Activated T-cell treated with anti-CD3 and anti-CD28 coated beads, Interleukin-2, amount 50 U/mL, for 72 hours (primary cell): ENCODE data around the gene AKT2. TPM values are rescaled to one million over a fixed set of nuclear protein-coding genes. Genes with fewer than 3 reads are reported as not detected.
A peak's percentile ranks its signal among the peaks of the same experiment; 100 is the strongest.
"Not testable (repeated sequence)": the region's sequence is repeated elsewhere in the genome, so short reads cannot be mapped to it uniquely, and the experiment has no call there.

Experiments used
- ATAC-seq, 2 donors: fragments of 150-1000 bp; cut with Tn5 transposase; replicated peaks in 1 of 2; 2 replicates each; pipeline ENCODE4 v1.10.0; 2021; ENCODE audit warnings: moderate library complexity in 2 of 2, mild to moderate bottlenecking in 1 of 2
- DNase-seq, 2 donors: peaks; one replicate each; pipeline ENCODE4 v3.0.0; 2021 to 2022; ENCODE audit warnings: mixed read lengths in 1 of 2
- H3K27ac Mint-ChIP-seq: one replicate; pipeline ENCODE4 v1.8.0; 2022; ENCODE audit warnings: mild to moderate bottlenecking, moderate library complexity, mixed read lengths
- H3K27me3 Mint-ChIP-seq: one replicate; pipeline ENCODE4 v1.8.0; 2022; ENCODE audit warnings: low read depth, mixed read lengths
- H3K36me3 Mint-ChIP-seq, 2 donors: one replicate each; pipeline ENCODE4 v1.8.0; 2022; ENCODE audit warnings: mixed read lengths in 2 of 2, mild to moderate bottlenecking in 1 of 2; ENCODE audit not compliant: insufficient read depth in 2 of 2
- H3K4me1 Mint-ChIP-seq: one replicate; pipeline ENCODE4 v1.8.0; 2022; ENCODE audit warnings: low read depth, mixed read lengths
- H3K4me3 Mint-ChIP-seq, 2 donors: one replicate each; pipeline ENCODE4 v1.8.0; 2022; ENCODE audit warnings: mild to moderate bottlenecking in 2 of 2, mixed read lengths in 2 of 2, moderate library complexity in 2 of 2
- H3K9me3 Mint-ChIP-seq, 2 donors: one replicate each; pipeline ENCODE4 v1.8.0; 2022; ENCODE audit warnings: mixed read lengths in 2 of 2
- total RNA-seq, 2 donors: library from RNA; stranded (reverse); gene quantifications; one replicate each; pipeline ENCODE4 v1.2.3, GENCODE V29; 2022

The AKT2 gene
- total RNA-seq, 2 donors from 2014 or later, result 190 to 197 TPM

DNA sequence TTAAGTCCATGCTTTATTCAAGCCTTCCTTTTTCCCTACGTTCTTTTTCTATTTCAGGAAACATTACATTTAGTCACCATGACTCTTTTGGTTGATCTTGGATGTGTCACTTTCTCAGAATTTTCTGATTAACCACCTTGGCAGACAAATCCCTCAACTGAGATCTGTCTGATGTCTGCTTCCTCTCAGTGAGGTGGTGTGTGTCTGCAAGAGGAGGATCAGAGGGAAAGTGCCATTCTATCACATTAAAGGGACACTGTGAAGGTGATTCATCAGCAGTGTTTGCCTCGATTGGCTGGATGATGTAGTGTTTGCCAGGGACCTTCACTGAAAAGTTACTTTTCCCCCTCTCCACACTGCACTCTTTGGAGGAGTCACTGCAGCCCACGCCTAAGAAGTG lies 55.7 kb downstream of the AKT2 start:
- DNase-seq, result no peak
- H3K36me3 Mint-ChIP-seq, result no peaks in the 10 kb centered on the region
- H3K27ac Mint-ChIP-seq, result no peak overlapping the region
- peak; percentile 75 to 82 for ATAC-seq
- H3K4me3 Mint-ChIP-seq, result no peak overlapping the region
- H3K4me1 Mint-ChIP-seq, result peaks cover 42% of the 10 kb centered on the region
- no peaks in the 10 kb centered on the region for H3K9me3 Mint-ChIP-seq
- peaks cover 40% of the 10 kb centered on the region for H3K27me3 Mint-ChIP-seq

DNA sequence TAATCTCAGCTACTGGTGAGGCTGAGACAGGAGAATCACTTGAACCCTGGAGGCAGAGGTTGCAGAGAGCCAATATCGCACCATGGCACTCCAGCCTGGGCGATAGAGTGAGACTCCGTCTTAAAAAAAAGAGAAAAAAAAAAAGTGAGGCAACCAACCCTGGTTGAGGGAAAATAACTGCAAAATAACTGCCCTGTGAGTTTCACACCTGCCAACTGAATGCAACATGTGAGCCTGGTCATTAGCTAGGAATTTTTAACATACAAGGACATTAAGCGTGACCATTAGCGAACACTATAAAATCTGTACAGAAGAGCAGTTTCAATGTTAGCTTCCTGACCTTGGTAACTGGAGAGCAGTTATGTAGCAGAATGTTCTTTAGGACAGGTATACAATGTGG lies 56.3 kb downstream of the AKT2 start:
- H3K9me3 Mint-ChIP-seq, result no peaks in the 10 kb centered on the region
- H3K36me3 Mint-ChIP-seq, result no peaks in the 10 kb centered on the region
- H3K4me3 Mint-ChIP-seq, result no peak overlapping the region
- peaks cover 42% of the 10 kb centered on the region for H3K4me1 Mint-ChIP-seq
- H3K27ac Mint-ChIP-seq, result no peak overlapping the region
- H3K27me3 Mint-ChIP-seq, result peaks cover 46% of the 10 kb centered on the region
- DNase-seq (no peak), ATAC-seq (no peak)

DNA sequence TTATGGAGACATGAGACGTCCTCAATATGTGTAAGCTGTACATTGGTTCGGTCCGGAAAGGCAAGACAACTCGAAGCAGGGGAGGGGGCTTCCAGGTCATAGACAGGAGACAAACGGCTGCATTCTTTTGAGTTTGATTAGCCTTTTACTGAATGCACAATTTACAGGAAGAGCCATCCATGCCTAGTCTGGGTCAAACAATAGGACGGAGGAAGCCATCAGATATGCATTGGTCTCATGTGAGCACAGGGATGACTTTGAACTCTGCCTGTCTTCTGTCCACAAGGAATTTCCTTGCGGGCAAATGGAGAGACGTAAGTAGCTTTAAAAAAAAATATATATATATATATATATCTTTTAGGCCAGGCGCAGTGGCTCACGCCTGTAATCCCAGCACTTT lies 56.8 kb downstream of the AKT2 start:
- DNase-seq (no peak), ATAC-seq (no peak)
- peaks cover 47% of the 10 kb centered on the region for H3K27me3 Mint-ChIP-seq
- no peaks in the 10 kb centered on the region for H3K9me3 Mint-ChIP-seq
- H3K36me3 Mint-ChIP-seq, result no peaks in the 10 kb centered on the region
- no peak overlapping the region for H3K4me3 Mint-ChIP-seq
- no peak overlapping the region for H3K27ac Mint-ChIP-seq
- peaks cover 42% of the 10 kb centered on the region for H3K4me1 Mint-ChIP-seq

DNA sequence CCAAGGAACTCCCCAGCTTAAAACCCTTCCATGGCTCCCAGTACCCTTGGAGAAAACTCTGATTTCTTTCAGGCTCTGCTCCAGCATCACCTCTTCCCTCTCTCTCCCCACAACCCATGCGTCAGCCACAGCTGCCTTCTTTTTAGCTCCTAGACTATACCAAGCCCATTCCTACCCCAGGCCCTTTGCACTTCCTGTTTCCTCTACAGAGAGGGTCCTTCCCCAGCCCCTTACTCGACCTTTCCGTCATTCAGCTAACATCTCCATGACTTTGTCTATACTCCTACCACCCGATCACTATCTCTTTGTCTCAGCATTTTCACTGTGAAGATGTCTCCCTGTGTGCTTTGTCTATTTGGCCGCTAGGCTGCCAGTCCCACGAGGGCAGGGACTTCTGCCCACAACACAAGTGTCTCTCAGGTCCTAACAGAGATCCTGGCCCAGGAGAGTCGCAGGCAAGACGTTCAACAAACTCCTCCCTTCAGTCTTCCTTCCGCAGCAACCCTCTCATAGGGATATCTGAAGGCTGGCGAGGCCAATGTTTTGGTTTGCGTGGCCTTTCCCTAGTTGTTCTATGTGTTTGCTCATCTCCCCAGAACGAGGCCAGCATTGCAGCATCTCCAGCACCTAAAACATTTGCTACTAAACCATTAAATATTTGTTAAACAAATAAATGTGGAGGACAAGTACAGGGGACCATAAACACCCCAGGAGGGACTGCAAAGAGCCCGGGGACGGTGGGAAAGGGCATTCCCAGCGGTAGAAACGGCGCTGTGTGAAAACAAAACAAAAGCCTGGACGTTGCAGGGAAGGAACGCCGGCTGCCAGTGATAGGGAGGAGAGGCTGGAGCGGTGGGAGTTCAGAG lies 59.5 kb downstream of the AKT2 start:
- H3K4me3 Mint-ChIP-seq, result peak overlapping the region; percentile 69 to 82
- peaks cover 3% of the 10 kb centered on the region in 2 donors for H3K36me3 Mint-ChIP-seq
- ATAC-seq (no peak), DNase-seq (no peak)
- peak overlapping the region; percentile 48 for H3K27ac Mint-ChIP-seq
- peaks cover 45% of the 10 kb centered on the region for H3K4me1 Mint-ChIP-seq
- H3K27me3 Mint-ChIP-seq, result peaks cover 62% of the 10 kb centered on the region
- peaks cover 3% of the 10 kb centered on the region in 2 donors for H3K9me3 Mint-ChIP-seq

DNA sequence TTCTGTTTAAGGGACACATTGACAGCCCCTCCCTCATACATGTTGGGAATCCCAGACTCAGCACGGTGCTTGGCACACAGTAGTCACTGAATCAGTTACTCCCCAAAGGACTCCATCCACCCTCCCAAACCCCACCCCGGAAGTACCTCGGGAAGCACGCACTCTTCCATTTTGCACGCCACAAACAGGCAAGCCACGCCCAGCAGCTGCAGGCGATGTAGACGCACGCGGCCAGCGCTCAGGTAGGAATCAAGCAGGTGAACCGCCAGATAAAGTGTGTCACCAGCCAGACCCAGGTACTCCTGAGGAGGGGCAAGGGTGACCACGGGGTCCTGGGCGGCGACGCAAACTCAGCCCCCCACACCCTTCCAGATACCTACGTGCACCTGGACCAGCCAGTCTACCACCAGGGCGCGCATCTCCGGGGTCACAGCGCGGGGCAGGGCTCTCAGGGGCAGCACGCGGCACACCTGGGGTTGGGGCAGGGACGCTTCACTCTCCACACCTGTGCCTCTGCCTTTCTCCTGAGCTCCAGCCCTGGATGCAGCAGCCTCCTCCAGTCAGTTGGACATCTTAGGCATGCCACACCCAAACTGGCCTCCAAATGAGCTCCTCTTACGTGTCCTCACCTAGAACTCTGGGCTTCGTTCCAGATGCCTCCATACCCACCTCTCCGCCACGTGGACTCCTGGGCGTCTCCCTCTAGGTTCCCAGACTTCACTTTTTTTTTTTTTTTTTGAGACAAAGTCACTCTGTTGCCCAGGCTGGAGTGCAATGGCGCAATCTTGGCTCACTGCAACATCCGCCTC lies 60.6 kb downstream of the AKT2 start:
- Mint-ChIP-seq H3K27me3 (peaks cover 71% of the 10 kb centered on the region), H3K9me3 (peaks cover 3% of the 10 kb centered on the region in 2 donors), H3K27ac (no peak overlapping the region), H3K4me1 (peaks cover 39% of the 10 kb centered on the region), H3K4me3 (no peak overlapping the region), H3K36me3 (peaks cover 3% of the 10 kb centered on the region in 2 donors)
- ATAC-seq, result no peak
- no peak for DNase-seq

DNA sequence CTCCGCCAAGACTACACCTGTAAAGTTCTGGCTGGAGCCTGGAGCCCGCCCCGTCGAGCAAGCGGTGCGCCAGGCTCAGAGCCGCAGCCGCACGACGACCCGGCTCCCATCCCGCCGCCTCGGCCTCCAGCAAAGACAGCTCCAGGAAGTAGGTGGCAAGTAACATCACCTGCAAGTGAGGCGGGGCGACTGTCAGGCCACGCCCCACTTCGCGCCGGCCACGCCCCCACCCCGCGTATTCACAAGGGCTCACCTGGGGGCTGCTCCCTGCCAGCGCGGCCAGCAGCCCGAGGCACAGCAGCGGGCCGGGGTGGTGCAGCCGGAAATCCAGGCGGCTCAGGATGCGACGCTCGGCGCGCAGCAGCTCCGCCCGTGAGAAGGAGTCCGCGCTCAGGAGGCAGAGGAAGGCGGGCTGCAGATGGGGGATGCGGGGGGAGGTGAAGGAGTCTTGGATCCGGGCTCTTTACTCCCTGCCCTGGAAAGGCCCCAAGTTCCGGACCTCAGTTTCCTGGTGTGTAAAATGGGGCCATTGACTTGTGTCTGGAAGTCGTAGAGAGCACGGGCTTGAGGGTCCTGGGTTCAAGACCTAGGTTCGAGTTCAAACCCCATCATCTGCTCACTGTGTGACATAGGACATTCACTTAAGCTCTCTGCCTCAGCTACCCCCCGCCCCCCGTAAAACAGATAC lies 61.9 kb downstream of the AKT2 start:
- H3K9me3 Mint-ChIP-seq, result peaks cover 3% of the 10 kb centered on the region in 2 donors
- ATAC-seq (peak in 1 of 2 donors; percentile 7), DNase-seq (peak in 1 of 2 donors; percentile 37)
- peaks cover 3% of the 10 kb centered on the region in 2 donors for H3K36me3 Mint-ChIP-seq
- peaks cover 35% of the 10 kb centered on the region for H3K4me1 Mint-ChIP-seq
- H3K4me3 Mint-ChIP-seq, result peak overlapping the region in 1 of 2 donors; percentile 27
- no peak overlapping the region for H3K27ac Mint-ChIP-seq
- H3K27me3 Mint-ChIP-seq, result peaks cover 82% of the 10 kb centered on the region

DNA sequence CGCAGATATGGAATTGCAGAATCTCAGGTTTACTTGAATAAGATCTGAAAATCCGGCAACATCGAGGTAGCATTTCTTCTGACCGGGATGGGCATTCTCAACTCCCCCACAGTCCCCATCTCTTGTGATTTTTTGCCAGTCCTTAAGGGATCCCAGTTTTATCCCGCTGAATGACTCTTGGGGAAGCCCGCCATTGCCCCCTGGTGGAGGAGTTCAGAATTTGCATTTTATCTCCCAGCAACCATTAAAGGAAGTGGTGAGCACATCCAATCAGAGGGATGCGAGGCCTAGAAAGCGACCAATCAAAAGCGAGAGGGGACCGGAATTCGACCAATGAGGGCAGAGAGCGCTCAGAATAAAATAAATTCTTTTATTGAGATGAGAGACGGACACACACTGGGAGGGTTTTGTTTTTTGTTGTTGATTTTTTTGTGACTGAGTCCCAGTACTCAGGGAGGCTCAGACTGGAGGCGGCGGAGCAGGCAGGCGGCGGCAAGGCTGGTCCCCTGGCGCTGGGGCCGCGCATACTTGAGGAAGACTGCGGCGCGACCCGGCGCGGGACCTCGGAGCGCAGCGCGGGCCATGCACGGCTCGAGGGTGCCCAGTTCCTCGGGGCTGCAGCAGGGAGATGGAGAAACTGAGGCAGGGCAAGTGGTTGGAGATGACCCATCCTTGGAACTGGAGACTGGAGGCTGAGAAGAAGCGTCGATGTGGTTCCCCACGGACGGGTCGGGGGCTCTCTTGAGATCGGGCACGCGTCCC lies 63.1 kb downstream of the AKT2 start:
- peak; percentile 61 to 66 for ATAC-seq
- DNase-seq, result peak; percentile 75 to 77
- peak overlapping the region; percentile 59 for H3K27ac Mint-ChIP-seq

DNA sequence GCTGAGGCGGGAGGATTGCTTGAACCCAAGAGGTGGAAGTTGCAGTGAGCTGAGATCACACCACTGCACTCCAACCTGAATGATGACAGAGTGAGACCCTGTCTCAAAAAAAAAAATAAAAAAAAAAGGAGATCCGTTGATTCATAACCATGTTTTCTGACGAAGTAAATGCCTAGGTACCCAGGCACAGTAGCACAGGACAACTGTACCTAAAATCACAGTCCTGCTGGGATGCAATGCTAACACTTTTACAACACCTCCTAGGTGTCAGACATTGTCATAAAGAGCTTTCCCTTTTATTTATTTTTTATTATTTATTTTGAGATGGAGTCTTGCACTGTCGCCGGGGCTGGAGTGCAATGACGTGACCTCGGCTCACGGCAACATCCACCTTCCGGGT lies 64.5 kb downstream of the AKT2 start:
- H3K27ac Mint-ChIP-seq, result no peak overlapping the region
- DNase-seq (no peak), ATAC-seq (no peak)
- peaks cover 3% of the 10 kb centered on the region in 2 donors for H3K9me3 Mint-ChIP-seq
- H3K27me3 Mint-ChIP-seq, result peaks cover 70% of the 10 kb centered on the region
- H3K36me3 Mint-ChIP-seq, result peaks cover 3% of the 10 kb centered on the region in 2 donors
- H3K4me1 Mint-ChIP-seq, result peaks cover 32% of the 10 kb centered on the region
- H3K4me3 Mint-ChIP-seq, result no peak overlapping the region

More for the DNA sequence above, 63.1 kb downstream of the AKT2 start:
- Mint-ChIP-seq H3K4me3 (peak overlapping the region; percentile 8 to 75), H3K4me1 (peaks cover 37% of the 10 kb centered on the region), H3K27me3 (peaks cover 72% of the 10 kb centered on the region), H3K36me3 (peaks cover 3% of the 10 kb centered on the region in 2 donors), H3K9me3 (peaks cover 3% of the 10 kb centered on the region in 2 donors)

DNA sequence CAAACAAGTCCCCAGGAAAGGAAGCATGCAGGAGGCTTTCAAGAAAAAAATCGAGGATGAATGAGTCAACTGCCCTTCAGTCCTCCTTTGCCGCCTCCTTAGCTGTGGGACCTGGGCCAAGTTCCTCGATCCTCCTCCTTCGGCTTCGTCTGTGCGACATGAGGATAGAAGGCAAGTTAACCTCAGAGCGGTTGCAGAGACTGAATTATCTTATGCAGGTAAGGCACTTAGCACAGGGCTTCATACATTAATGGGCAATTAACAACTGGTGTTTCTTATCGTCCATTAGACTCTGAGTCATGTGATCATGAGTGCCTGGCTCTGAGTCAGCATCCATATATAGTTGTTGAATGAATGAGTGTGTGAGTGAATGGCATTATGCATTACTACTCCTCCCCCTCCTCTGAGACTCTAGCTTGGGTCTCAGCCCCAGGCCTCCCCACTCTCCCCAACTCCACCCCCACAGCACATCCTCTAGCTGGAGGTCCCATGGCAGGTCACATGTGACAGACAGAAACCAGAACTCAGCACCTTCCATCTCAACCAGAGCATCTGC lies 65.3 kb downstream of the AKT2 start:
- peaks cover 62% of the 10 kb centered on the region for H3K27me3 Mint-ChIP-seq
- H3K36me3 Mint-ChIP-seq, result peaks cover 3% of the 10 kb centered on the region in 2 donors
- DNase-seq (no peak), ATAC-seq (peak; percentile 32 to 33)
- H3K4me3 Mint-ChIP-seq, result no peak overlapping the region
- no peak overlapping the region for H3K27ac Mint-ChIP-seq
- H3K4me1 Mint-ChIP-seq, result peaks cover 27% of the 10 kb centered on the region
- peaks cover 3% of the 10 kb centered on the region in 2 donors for H3K9me3 Mint-ChIP-seq

DNA sequence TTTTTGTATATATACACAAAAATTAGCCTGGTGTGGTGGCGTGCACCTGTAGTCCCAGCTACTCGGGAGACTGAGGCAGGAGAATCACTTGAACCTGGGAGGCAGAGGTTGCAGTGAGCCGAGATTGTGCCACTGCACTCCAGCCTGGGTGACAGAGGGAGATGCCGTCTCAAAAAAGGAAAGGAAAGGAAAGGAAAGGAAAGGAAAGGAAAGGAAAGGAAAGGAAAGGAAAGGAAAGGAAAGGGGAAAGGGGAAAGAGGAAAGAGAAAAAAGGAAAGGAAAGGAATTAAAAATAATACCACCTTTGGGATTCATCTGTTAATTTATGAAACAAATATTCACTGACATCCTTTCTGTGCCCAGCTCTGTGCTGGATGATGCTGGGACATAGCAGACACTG lies 66.1 kb downstream of the AKT2 start:
- DNase-seq, H3K4me3 Mint-ChIP-seq, ATAC-seq, H3K36me3 Mint-ChIP-seq, H3K27ac Mint-ChIP-seq, H3K9me3 Mint-ChIP-seq: not testable (repeated sequence)
- peaks cover 27% of the 10 kb centered on the region for H3K4me1 Mint-ChIP-seq
- H3K27me3 Mint-ChIP-seq, result peaks cover 54% of the 10 kb centered on the region

DNA sequence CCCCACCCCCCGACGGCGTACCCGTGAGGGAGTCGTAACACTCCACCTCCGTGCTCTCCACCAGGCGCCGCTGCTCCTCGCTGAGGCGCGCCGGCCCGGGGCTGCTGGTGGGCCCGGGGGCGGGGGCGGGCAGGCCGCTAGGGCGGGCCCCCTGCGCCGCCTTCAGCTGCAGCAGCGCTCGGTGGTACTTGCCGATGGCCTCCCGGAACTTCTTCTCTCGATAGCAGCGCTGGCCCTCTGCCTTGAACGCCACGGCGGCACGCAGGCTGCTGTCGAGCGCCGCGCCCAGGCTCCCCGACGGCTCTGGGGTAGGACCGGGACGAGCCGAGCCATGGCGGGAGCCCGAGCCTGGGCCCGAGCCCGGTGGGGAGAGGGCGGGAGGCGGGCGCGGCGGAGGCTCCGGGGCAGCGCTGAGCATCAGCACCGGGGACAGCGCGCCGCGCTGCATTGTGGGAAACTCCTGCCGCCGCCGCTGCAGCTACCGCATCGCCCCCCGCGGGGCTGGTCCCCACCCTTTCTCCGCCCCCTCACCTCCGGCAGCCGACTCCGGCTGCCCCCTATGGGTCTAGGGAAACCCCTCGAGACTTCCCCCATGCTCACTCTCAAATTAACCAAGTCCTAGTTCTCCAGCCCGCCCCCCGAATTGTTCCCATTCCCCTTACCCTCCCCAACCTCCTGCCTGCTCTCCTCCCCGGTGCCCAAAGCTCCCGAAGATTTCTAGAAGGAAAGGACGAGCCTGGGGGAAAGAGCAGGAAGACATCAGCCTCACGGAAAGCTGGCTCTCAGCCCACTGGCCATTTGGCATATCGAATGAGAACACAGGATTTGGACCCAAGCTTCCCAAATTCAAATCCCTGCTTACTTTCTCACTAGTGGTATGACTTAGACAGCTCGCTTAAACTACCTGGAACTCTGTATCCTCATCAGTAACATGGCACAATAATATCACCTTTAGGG lies 66.9 kb downstream of the AKT2 start, which contains the start of gene TTC9B:
Gene TTC9B (minus strand): TSS at position 451 of the 957 bp plus-strand sequence. CDS start 3 bp downstream, at position 448.
- DNase-seq, result peak; percentile 66 to 71
- Mint-ChIP-seq H3K36me3 (peaks cover 3% of the 10 kb centered on the region in 2 donors), H3K4me3 (peak within 1 kb of the TSS; percentile 34 to 52), H3K9me3 (peaks cover 3% of the 10 kb centered on the region in 2 donors), H3K27me3 (peaks cover 51% of the 10 kb centered on the region), H3K27ac (no peak within 1 kb of the TSS), H3K4me1 (peaks cover 27% of the 10 kb centered on the region)
- peak; percentile 54 to 56 for ATAC-seq
